DOHH2 (cell line): Measurements from ENCODE around the gene N4BP3.

ENCODE experiments used
- H3F3A ChIP-seq: fragments of 200-600 bp; sonication (generic), shearing (Covaris generic); 2 replicates; pipeline ENCODE4 v1.6.0; 2016; ENCODE audit warnings: antibody characterized with exemption, mild to moderate bottlenecking; ENCODE audit not compliant: control insufficient read depth, insufficient read depth
- H3K27ac ChIP-seq: fragments of 200-600 bp; sonication (generic); 2 replicates; pipeline ENCODE4 v1.5.1; 2014; ENCODE audit warnings: low read depth, mild to moderate bottlenecking, low read length, moderate library complexity
- H3K27me3 ChIP-seq: fragments of 200-600 bp; sonication (generic); 2 replicates; pipeline ENCODE4 v1.6.1; 2014; ENCODE audit warnings: mild to moderate bottlenecking, low read length, mixed read lengths; ENCODE audit not compliant: control insufficient read depth
- H3K36me3 ChIP-seq: fragments of 200-600 bp; sonication (generic); 2 replicates; pipeline ENCODE4 v1.6.1; 2014; ENCODE audit warnings: mild to moderate bottlenecking, low read length, moderate library complexity, mixed read lengths; ENCODE audit not compliant: control insufficient read depth
- H3K4me1 ChIP-seq: fragments of 200-600 bp; sonication (generic); 2 replicates; pipeline ENCODE4 v1.6.1; 2014; ENCODE audit warnings: mild to moderate bottlenecking, low read length, mixed read lengths; ENCODE audit not compliant: control insufficient read depth
- H3K4me2 ChIP-seq: fragments of 200-600 bp; sonication (generic); 2 replicates; pipeline ENCODE4 v1.6.0; 2014; ENCODE audit warnings: mild to moderate bottlenecking, low read length, moderate library complexity
- H3K4me3 ChIP-seq: fragments of 200-600 bp; sonication (generic); 2 replicates; pipeline ENCODE4 v1.5.1; 2014; ENCODE audit warnings: mild to moderate bottlenecking, low read length, mixed read lengths
- H3K79me2 ChIP-seq: fragments of 200-600 bp; sonication (generic); 2 replicates; pipeline ENCODE4 v1.6.1; 2014; ENCODE audit warnings: mild to moderate bottlenecking, low read length, mixed read lengths; ENCODE audit not compliant: control insufficient read depth
- H3K9me2 ChIP-seq: fragments of 200-600 bp; sonication (generic); replicated peaks from 2 replicates; pipeline ENCODE4 v1.6.1; 2014; ENCODE audit warnings: mild to moderate bottlenecking, low read length, mixed read lengths; ENCODE audit not compliant: control insufficient read depth
- H3K9me3 ChIP-seq: fragments of 200-600 bp; sonication (generic); 2 replicates; pipeline ENCODE4 v1.6.1; 2014; ENCODE audit warnings: antibody characterized with exemption, low read length, mixed read lengths; ENCODE audit not compliant: control insufficient read depth, insufficient read depth
- H4K20me1 ChIP-seq: fragments of 200-600 bp; sonication (generic); 2 replicates; pipeline ENCODE4 v1.6.0; 2014; ENCODE audit warnings: low read depth, mild to moderate bottlenecking, antibody characterized with exemption, low read length, moderate library complexity; ENCODE audit not compliant: control insufficient read depth, insufficient read depth
- EZH2phosphoT487 ChIP-seq: fragments of 200-600 bp; sonication (generic); IDR thresholded peaks from 2 replicates; pipeline ENCODE4 v1.6.1; 2017; ENCODE audit warnings: borderline replicate concordance, mild to moderate bottlenecking, antibody characterized with exemption, low read length, moderate library complexity, mixed read lengths
- TF ChIP-seq, protein P1 (sequence below): fragments of 200-600 bp; sonication (generic); IDR thresholded peaks from one replicate; pipeline ENCODE4 v1.5.1; 2014; ENCODE audit warnings: antibody characterized with exemption, mild to moderate bottlenecking, low read depth, low read length; ENCODE audit not compliant: poor library complexity, severe bottlenecking

Gene N4BP3

DNA sequence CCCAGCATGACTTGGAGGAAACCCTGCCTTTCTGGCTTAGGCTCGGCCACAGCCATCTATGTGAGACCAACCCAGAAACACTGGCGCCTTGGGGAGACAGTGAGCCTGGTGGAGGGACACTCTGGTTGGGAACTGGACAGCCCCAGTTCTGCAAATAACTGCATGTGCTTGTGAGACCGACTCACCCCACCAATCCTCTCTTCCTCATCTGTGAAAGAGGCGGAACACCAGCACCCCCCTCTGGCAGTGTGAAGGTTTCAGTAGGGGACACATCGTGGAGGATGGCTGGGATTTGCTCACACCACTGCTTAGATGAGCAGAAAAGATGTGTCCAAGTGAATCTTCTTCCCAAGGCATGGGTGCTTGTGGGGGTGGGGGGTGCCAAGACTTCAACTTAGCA is 43.4 kb upstream of the N4BP3 start:
- H3F3A ChIP-seq = peaks cover 14% of the 10 kb centered on the region
- H3K27ac ChIP-seq = peak overlapping the region; percentile 88
- TF ChIP-seq, protein P1, sequence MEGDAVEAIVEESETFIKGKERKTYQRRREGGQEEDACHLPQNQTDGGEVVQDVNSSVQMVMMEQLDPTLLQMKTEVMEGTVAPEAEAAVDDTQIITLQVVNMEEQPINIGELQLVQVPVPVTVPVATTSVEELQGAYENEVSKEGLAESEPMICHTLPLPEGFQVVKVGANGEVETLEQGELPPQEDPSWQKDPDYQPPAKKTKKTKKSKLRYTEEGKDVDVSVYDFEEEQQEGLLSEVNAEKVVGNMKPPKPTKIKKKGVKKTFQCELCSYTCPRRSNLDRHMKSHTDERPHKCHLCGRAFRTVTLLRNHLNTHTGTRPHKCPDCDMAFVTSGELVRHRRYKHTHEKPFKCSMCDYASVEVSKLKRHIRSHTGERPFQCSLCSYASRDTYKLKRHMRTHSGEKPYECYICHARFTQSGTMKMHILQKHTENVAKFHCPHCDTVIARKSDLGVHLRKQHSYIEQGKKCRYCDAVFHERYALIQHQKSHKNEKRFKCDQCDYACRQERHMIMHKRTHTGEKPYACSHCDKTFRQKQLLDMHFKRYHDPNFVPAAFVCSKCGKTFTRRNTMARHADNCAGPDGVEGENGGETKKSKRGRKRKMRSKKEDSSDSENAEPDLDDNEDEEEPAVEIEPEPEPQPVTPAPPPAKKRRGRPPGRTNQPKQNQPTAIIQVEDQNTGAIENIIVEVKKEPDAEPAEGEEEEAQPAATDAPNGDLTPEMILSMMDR = peak; percentile 90
- TF ChIP-seq EZH2phosphoT487 = no peak
- no peaks in the 10 kb centered on the region for H3K27me3 ChIP-seq
- H3K9me2 ChIP-seq = no peaks in the 10 kb centered on the region
- no peak overlapping the region; the same call in 1 of the 2 replicates for H3K4me3 ChIP-seq
- H3K9me3 ChIP-seq = no peaks in the 10 kb centered on the region
- no peaks in the 10 kb centered on the region for H4K20me1 ChIP-seq
- peaks cover 70% of the 10 kb centered on the region for H3K4me1 ChIP-seq
- no peaks in the 10 kb centered on the region for H3K79me2 ChIP-seq
- no peaks in the 10 kb centered on the region for H3K36me3 ChIP-seq
- peak overlapping the region; percentile 71 for H3K4me2 ChIP-seq

DNA sequence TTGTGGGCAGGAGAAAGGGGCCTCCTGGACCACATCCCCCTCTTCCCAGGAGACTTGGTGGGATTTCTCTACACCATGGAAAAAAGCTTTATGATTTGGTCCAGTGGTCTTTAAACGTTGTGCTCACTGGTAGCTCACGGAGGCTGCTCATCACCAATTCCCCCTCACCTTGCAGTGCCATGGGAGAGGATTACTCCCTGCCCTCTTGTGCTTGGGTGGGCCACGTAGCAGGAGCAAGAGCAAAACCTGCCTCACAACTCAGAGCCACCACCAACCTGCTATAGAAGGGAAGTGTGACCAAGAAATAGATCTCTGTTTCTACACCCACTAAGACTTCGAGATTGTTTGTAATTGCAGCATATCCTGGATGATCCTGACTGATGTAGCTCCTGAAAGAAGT is 42.2 kb upstream of the N4BP3 start:
- H3K27me3 ChIP-seq = no peaks in the 10 kb centered on the region
- TF ChIP-seq EZH2phosphoT487 = no peak
- TF ChIP-seq, protein P1 = no peak
- peaks cover 9% of the 10 kb centered on the region for H3F3A ChIP-seq
- H3K4me1 ChIP-seq = peaks cover 78% of the 10 kb centered on the region
- no peaks in the 10 kb centered on the region for H3K9me3 ChIP-seq
- no peaks in the 10 kb centered on the region for H3K9me2 ChIP-seq
- no peak overlapping the region for H3K4me2 ChIP-seq
- no peak overlapping the region for H3K27ac ChIP-seq
- H3K79me2 ChIP-seq = no peaks in the 10 kb centered on the region
- H3K36me3 ChIP-seq = no peaks in the 10 kb centered on the region
- H4K20me1 ChIP-seq = no peaks in the 10 kb centered on the region
- no peak overlapping the region for H3K4me3 ChIP-seq

DNA sequence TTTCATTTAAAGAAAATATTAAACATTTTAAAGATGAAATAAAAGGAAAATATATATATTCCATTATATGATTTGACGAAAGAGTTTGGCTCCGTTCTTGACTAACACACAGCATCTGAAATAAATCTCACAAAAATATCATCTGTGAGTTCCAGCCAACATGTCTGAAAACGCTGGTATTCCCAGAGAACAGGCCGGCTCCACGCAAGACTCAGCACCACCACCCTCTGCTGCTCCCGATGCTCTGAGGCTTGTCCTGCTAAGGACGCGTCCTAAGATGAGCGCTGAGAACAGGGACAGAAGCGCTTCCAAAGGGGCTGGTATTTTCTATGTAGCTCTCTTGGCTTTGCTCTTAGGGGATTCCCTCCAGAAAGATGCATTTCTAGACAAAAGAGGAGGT is 40.6 kb upstream of the N4BP3 start:
- Histone ChIP-seq H3K36me3 (no peaks in the 10 kb centered on the region), H3K4me1 (peaks cover 70% of the 10 kb centered on the region), H3K79me2 (no peaks in the 10 kb centered on the region), H4K20me1 (no peaks in the 10 kb centered on the region), H3K27ac (no peak overlapping the region), H3K9me2 (no peaks in the 10 kb centered on the region), H3K4me3 (no peak overlapping the region), H3K27me3 (no peaks in the 10 kb centered on the region), H3K4me2 (no peak overlapping the region), H3K9me3 (no peaks in the 10 kb centered on the region), H3F3A (peaks cover 9% of the 10 kb centered on the region)
- TF ChIP-seq EZH2phosphoT487 = no peak
- TF ChIP-seq, protein P1 = no peak
